Activated T-cell treated with anti-CD3 and anti-CD28 coated beads, Interleukin-2, amount 50 U/mL, for 48 hours (primary cell): Measurements from ENCODE around the gene BID.

Source experiments
- DNase-seq, 2 experiments: peaks; one replicate each; pipeline ENCODE4 v3.0.0-alpha.2; 2020

The BID gene

DNA sequence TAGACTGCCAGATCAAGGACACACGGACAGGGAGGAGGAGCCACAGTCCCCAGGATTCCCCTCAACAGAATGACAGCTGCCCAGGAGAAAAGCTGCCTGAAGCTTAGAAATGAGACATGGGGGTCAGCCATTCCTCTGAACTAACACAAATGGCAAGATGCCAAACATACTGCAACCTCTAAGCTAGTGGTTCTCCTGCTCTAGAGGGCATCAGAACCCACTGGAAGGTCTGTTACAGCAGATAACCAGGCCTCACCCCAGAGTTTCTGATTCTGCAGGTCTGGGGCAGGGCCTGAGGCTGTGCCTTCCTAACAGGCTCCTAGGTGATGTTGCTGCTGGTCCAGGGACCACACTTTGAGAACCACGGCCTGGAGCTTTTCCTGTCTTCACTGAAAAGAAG is 28.6 kb upstream of the BID start:
- DNase-seq, result no peak

DNA sequence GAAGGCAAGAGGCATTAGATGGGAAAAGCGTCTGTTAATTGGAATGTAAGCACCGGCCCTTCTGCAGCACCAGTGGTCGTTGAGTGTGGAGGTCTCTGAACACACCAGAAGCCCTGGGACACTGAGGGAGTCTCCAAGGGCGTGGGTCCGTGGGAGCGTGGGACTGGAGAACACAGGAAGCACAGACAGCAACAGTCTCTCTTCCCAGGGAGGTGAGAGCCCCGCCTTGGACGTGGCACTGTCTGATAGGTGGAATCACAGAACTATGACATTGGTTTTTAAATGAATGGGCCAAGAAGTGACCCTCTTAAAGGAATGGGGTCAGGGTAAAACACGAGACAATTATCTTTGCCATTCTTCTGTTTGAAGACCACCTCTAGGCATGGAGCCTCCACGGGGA is 28.1 kb upstream of the BID start:
- DNase-seq, result no peak

DNA sequence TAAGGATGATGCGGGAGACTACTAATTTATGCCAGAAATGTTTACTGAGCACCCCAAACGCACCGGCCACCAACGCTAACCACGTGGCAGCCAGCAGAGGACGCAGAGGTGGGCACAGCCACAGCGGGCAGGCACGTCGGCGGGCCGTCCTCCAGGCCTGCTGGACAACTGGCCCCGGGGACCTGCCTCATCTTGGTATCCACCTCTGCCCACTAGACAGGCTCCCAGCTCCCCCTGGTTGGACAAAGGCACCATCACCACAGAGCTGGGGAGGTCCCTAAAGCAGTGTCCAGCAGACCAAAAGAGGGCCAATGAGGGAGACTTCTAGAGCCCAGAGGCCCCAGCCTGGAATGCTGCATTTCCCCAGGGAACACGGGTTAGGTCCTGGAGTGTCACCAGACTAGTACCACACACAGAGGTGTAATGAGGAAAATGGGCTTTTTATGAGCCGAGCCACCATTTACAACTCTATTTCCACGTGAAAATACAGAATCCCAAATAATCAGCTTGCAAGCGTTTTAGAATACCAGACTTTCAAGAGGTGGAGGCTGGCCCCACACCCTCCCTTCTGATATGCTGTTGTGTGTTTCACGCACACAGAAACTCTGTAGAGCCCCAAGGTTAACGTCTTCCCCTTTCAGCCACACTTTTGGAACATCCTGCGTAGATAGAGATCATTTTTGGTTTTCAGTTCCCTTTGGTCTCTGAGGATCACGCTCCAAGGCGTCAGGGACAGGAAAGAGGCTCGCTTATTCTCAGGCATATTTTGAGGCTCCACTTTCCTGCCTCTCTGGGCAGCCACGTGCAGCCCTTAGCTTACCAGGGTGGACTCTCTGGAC is 23.7 kb upstream of the BID start:
- DNase-seq, result no peak

DNA sequence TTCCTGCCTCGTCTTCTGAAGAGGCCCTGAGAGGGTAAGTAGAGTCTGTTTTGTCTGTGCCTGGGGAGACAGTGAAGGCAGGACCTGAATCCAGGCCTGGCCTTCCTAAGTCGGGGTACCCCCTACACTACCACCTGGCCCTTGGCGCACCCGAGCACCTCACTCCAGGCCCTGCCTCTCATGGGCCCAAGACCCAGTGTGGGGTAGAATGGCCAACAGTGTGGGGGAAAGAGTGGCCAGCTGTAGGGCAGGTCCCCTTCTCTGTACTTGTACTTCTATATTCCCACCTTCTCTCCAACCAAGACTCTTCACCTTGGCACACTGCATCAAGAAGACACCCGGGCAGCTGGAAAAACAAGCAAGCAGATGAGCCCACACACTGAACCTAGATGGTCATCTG is 22.4 kb upstream of the BID start:
- DNase-seq, result no peak

DNA sequence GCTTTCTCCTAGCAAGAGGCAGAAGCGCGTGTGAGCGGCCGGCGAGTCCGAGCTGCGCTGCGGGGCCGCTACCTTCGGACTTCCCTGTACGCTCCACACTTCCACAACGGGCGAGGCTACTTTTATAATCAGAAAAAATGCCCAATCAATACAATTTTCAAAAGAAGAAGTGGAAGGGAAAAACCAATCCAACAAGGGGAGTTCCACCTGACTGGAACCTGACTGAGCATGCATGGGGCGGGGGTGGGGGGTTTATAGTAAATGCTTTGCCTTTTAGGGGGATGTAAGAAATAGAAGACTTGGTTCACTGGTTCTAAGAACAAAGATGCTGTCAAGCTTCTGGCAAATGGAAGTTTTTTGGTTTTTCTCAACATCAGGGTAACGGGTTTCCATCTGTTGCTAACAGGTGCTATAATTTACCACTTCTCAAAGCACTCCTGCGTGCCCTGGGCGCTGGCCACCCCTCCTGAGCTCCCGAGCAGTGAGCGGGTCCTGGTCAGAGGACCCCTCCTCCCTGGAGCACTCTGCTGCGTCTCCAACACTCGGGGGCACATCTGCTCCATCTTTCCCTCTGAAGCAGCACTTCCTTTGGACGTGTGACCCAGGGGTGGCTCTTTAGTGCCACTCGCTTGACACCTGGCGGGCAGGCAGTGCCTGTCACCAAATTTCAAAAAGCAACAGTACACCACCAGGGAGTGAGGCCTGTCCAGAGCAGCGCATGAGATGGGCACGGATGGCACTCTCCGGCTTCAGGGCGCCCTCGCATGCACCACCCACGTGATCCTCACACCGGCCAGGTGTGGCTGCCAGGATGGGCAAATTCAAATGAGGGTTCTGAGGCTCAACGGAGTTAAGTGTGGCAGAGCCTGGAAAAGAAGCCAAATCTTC is 21.6 kb upstream of the BID start:
- DNase-seq, result no peak

DNA sequence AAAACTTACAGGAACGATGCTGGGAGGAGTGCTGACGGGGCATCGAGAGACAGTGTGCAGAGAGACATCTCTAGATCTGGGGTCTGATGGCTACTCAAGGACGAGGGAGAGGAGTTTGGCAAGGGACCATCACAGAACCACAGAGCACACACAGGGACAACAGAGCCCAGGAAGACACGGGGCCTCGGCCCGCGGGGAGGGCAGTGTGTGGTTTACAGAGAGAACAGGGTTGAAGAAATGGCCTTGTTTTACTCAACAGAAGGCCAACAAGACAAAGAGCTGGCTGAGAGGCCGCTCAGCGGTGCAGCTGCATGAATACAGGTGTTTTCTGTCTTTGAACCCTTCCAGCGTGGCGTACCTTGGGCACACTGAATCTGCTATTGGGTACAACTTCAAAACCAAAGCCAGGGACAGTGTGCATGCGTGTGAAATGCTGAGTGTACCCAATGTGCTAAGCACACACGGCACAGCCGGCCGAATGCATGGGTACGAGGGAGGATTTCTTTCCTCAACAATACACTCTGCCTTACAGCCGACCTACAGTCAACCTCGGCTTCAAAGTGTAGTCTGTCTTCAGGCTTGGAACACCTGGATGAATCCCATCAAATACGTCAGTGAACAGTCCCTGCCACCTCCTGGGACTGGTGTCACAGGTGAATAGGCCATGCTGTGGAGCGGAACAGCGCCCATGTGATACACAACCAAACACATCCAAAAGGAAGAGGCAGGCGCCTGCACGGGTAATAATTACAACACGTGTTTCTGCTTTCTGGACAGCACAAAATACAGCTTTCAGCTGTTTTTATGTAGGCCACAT is 20.7 kb upstream of the BID start:
- no peak for DNase-seq

DNA sequence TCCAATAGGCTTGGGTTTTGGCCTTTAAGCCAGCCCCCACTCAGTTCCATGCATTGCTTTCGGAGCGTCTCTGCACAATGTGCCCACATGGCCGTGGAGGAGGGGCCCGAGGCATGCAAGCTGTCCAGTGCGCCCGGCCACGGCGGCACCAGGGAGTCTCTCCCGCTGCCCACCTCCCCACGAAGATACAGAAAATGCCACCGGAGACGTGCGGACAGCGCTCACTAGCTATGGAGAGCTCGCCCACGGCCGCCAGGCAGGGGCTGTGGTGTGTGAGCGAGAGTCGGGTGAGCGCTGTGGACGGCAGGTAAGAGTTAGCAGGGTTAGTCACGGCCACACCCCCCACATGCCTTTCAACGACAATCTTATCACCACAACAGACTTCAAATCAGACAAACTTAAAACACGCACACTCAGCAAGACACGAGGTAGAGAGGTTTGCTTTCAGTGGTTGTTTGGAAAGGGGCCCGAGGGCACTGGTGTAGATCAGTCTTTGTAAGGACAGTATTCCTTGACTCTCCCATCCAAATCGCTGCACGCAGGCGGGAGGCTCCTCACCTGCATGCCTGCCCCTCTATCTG is 18.7 kb upstream of the BID start:
- no peak for DNase-seq

DNA sequence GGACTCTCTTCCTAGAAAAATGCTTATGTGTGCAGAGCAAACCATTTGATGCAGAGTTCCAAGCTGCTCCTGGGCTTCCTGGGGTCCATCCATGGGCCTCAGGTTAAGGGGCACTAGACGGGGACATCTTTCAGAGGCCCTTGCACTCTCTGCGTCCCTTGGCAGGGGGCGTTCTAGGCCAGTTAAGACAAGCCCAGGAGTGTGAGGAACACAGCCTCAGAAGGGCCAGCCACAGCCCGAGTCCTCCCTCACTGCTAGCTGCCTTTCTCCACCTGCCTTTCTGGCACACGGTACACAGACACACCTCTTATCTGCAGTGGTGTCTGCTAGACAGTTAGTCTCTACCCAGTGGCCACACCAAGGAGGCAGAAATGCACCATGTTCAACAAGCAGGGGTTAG is 18.0 kb upstream of the BID start:
- DNase-seq, result no peak

DNA sequence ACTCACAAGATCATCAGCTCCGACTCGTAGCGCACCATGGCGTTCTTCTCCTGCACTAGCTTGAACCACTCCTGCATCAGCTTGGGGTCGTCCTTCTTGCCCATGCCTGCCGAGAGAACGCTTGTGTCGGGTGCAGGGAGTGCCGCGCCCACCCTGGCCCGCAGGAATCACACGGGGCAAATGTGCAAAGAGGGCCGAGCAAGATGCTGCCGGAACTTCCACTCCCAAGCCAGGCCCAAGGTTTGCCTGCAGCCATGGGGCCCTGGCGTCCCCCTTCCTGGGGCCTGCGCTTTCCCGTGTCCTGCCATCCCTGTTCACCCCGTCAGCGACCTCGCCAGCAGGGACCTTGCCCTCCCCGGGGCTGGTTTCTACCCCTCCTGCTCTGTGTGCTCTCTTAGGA is 16.9 kb upstream of the BID start:
- no peak for DNase-seq

DNA sequence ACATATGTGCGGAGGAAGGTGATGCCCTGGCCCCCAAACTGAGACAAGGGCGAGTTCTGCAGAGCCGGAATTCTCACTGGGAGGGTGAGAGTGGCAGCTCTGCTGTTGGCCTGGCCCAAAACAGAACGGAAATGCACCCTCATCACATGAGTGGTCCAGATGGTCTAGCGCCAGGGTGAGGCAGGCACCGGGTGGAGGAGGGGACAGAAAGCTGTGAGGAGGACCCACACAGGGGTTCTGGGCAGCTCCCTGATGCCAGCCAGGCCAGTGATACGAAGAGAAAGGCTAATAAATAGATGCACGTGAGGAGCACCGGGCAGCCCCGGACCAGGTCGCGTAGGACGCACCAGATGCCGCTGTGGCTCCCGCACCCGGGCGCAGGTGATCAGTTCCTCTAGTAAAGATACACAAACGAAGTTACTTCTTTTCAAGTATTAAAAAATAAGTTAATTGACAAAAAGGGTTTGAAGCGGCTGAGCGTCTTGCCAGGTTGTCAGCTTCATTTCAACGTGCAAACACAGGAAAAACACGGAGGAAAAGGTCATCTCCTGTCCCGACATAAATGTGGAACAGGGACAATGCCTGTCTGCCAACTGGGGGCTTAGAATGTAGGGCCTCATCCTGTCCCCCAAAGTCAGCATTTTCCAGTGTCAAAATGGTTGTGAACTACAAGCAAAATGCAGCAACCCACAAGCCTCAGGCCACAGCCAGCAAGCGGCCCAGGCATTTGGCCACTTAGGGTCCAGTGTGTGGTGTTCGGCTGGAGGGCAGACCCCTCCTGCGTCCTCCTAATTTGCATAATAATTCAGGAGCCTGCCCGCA is 15.3 kb upstream of the BID start:
- no peak for DNase-seq

DNA sequence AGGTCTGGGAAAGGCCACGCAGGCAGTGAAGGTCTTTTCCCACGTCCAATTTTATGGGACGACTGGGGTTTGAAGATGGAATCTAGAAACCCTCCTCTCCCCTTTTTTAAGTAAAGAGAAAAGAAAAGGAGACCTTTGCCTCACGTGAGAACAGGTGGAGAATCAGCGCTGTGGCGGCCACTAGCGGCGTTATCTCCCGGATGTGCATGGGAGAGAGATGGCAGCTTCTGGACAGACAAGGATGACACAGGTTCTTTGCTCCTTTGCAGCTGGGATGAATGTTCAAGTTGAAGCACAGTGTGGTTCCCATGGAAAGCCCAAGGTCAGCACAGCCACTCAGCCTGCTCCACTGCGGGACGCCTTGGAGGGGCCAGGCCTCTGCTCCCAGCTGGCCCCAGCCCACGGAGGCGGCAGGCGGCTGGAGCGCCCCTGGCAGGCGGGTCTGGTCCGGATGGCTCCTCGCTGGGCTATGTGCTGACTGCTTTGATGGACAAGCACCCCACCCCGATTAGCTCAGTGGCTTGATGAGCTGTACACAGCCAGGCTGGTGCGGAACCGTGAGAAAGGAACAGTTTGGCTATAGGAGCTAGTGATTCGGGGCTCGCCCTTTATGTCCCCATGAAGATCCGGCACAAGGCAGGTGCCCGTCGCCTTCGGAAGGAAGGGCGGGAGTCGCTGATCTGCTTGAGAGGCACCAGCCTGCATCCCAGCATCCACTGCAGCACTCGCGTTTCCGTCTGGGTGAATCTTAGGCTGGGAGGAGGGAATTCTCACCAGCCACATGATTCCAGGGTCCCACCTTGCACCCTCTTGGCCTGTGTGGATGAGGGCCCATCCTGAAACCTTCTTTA is 14.5 kb upstream of the BID start:
- DNase-seq, result no peak

DNA sequence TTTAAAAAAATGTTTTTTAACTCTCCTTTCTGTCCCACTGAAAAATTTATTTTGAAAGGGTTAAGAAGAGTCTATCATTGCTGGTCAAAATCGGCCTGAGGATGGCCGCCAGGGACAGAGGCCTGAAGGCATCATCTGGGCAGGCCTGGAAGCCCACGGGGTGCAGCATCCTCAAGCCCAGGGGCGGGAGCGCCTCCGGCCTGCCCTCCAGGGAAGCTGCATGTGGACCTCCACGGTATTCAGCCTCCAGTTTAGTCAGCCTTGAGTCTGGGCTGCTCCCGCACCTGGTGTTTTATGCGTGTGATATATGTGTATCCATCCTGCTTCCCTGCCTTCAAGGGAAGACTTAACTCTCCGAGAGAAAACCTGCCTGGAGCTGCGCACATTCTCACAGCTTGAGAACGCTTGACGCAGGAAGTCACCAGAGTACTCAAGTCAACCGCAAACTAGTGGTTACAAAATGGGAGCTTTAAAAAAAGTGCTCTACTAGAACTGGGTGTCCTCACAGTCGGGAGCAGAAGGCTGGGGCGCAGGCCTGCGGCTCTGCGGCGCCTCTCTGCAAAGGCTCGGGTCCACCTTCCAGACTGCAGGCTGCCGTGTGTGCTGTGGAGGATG is 13.6 kb upstream of the BID start:
- no peak for DNase-seq

DNA sequence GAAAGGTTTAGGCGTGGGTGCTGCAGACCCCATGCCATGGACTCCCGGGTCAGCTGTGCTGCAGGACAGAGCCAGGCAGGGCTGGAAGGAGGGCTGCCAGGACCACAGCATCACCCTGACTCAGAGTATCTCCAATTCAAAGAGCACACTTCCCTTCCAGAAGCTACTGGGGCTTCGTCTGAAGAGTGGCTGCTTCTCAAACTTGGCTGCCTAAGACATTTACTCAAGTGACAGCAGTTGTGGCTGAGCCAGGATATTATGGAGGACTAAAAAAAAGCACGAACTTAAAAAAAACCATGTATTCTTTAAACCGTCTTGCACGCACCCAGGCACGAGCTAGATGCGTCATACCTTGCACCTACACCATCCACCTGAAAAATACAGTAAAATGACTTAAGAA is 13.0 kb upstream of the BID start:
- DNase-seq, result no peak

DNA sequence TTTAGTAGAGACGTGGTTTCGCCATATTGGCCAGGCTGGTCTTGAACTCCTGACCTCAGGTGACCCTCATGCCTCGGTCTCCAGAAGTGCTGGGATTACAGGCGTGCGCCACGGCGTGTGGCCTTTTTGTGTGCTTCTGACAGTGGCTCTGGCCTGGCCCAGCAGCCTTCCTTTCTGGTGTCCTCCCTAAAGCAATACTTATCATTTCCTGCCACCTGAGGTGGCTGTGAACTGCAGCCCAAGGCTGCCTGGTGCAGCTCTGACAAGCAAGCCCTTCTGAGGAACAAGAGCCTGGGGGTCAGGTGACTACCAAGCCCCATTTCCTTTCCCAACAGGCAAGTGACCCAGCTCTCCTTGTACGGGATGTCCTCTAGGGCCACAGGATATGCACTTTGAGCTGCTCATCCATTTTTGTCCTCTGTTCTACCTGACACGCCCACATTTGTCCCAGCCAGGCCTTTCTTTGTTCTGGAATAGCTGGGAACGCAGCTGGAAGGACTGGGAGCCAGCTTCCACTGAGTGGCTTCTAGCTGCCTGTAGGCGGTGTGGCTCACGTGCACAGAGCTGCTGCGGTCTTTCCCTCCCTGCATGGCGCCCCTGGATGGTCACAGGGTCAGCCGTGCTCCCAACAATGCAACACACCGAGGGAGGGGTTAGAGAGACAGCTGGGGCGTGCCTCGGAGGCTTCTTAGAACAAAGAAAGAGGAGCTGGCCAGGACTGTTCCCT is 12.3 kb upstream of the BID start:
- no peak for DNase-seq

DNA sequence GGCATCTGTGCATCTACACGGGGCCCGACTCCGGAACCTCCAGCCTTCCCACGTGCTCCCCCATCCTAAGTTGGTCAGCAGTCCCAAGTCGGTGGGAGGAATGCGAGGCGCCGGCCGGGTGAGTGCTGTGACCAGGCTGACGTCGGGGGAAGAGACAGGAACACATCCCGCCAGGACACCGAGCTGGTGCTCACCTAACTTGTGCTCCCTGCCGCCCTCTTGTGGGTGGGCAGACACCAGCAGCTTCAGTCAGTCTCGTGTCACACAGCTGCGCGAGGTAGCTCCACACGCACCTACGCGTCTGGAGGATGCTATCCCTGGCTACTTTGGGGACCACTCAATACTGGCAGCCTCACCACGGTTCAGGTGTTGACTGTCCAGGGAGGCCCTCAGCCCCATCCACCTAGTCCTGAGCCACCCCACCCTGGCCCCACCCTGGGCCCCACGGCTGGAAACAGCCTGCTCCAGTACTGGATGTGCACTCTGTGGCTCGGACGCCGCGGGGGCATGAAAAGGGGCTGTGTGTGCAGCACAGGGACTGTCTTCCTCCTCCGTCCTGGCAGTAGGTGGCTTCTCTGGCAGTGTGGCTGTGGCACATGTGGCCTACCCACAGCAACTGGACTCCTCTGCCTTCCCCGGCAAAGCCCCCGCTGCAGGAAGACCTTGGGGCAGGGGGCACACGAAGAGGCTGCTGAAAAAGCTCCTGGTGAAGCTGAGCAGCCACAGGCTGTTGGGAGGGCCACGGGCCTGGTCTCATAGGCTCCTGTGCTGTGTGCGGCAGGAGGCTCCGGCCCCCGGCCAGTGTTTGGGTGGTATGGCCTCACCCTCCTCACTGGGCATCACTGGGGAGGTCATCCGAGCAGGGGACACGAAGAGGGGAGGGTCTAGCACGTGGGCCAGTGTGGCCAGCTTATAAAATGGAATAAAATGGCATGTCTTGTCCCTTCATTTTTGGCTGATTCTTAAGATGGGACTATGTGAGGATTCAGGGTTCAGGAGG is 11.2 kb upstream of the BID start:
- DNase-seq, result peak; percentile 83 to 84

DNA sequence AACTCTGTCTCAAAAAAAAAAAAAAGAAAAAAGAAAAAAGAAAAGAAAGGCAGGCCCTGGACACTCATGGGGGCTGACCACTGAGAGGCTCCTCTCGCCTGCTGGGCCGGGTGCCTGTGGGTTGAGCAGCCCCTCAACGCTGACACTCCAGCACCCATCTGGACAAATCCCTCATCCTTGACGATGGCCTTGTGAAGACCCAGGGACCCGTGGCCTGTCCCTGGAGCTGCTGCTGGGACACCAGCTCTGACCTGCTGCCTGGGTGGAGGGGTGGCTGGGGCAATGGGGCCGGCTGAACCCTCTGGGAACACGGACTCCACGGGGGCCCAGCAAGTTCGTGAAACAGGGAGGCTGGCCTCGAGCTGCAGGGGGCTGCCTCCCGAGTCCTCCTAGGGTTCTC is 10.5 kb upstream of the BID start:
- DNase-seq, result no peak

DNA sequence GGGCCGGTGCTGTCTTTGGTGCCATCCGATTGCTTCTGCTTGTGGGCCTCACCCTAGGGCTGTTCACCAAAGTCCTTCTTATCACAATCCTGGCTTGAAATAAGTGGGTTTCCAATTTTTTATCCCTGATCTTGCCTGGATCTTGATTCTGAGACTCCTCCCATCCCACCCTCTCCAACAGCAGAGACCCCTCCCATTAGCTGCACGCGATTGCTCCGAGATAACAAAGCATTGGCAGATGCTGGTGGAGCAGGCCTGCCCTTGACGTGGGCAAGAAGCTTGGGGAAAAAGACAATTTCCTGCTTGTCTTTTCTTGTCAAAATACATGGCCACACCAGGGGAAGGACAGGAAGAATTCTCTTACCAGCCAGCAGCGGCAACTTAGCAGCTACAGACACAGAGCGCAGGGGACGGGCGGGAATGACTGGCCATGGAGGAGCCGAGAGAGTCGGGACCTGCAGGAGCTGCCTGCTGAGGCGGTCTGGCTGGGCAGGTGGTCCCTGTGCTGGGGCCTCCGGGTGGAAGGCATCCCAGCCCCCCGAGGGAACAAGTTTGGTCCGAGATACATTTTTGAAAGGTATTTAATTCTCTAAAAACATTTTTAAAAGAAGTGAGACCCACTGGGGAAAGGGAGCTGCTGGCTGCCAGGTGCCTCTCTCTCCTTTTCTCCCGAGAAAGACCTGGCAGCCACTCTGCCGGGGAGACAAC is 9.7 kb upstream of the BID start:
- DNase-seq, result no peak

DNA sequence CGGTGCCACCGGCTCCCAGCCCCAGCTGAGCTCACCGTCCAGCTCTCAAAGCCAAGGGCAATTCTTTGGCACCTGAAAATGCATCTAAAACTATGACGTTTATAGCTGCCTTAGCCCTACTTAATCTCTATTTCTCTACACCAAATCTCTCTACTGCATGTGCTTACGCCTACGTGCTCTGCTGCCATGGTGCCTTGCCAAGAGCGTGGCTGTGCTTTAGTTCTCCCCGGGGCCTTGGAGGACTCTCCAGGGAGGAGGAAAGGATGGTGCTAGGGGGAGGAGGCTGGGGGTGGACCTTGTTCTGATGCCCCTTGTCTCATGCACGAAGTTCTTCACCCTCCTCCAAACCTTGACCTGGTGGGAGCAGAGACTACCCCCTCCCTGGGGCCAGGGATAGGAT is 9.0 kb upstream of the BID start:
- no peak for DNase-seq
